Measurements from ENCODE around the gene QDPR. TPM values are rescaled to one million over a fixed set of nuclear protein-coding genes. Genes with fewer than 3 reads are reported as not detected.
A peak's percentile ranks its signal among the peaks of the same experiment; 100 is the strongest.

The QDPR gene
- total RNA-seq, 1 donor from 2014 or later, result 38.5 TPM

DNA sequence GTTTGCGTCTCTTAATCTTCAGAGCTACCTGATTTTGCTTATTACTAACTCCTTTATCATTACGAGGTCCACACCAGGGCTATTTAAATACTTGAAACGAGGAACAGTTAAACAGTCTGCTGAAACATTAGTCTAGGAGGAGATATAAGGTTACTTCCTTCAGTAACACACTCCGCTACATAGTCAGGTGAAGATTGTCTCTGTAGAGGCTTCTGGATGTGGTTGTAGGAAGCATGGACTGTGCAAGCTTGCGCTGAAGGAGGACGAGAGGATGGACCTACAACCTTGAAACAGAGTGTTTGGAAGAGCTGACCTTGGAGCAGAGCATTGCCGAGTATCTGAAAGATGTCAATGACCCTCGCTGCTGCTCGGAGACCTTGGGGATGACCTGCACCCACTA lies 3.0 kb upstream of the QDPR start, which contains the start of gene CLRN2:
TSS of gene CLRN2 (plus strand) at position 301 of the 400 bp plus-strand sequence. CDS start 102 bp downstream, outside the sequence.
- ATAC-seq, result no peak
- Histone ChIP-seq H3K27ac (no peak within 1 kb of the TSS), H3K36me3 (no peaks in the 10 kb centered on the region), H3K4me1 (peaks cover 31% of the 10 kb centered on the region), H3K27me3 (ENCODE audit: low read depth) (no peaks in the 10 kb centered on the region), H3K4me3 (no peak within 1 kb of the TSS), H3K9me3 (no peaks in the 10 kb centered on the region)
- DNase-seq, result no peak
- intact Hi-C loops (cut with DNase I), result no loop called here
- TF ChIP-seq, protein P1, sequence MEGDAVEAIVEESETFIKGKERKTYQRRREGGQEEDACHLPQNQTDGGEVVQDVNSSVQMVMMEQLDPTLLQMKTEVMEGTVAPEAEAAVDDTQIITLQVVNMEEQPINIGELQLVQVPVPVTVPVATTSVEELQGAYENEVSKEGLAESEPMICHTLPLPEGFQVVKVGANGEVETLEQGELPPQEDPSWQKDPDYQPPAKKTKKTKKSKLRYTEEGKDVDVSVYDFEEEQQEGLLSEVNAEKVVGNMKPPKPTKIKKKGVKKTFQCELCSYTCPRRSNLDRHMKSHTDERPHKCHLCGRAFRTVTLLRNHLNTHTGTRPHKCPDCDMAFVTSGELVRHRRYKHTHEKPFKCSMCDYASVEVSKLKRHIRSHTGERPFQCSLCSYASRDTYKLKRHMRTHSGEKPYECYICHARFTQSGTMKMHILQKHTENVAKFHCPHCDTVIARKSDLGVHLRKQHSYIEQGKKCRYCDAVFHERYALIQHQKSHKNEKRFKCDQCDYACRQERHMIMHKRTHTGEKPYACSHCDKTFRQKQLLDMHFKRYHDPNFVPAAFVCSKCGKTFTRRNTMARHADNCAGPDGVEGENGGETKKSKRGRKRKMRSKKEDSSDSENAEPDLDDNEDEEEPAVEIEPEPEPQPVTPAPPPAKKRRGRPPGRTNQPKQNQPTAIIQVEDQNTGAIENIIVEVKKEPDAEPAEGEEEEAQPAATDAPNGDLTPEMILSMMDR (IDR thresholded peaks at IDR 0.05), result no peak

DNA sequence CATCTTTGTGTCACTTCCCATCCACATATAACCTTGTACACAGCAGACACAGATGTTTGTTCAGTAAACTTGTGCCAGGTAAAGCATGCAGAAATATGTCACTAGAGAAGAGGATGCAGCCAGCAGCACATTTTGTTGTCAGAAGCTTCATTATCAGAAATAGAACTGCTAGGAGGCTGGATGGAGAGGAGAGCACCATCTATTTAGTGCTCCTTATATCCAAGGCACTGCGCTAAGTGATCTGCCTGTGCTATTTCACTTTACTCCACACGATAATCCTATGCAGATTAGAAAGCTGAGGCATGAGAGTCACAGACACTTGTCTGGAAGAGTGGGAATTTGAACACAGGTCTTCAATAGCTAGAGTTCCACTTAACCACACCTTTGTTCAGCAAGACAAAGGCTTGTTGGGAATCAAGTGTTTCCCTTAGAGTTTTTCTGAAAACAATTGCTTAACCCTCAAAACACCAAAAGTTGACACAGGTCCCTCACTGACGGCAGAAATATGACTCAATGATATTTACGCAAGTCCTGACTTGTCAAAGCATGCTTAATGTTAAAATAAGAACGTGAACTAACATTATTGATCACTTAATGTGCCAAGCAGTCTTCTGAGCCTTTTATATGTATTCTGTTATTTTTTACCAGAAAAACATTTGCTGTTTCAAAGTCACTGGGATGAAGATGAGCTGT lies 1.2 kb upstream of the QDPR start:
- no peak overlapping the region for H3K4me3 ChIP-seq
- DNase-seq (no peak), ATAC-seq (no peak)
- intact Hi-C loops (cut with DNase I), result no loop called here
- peaks cover 31% of the 10 kb centered on the region for H3K4me1 ChIP-seq
- TF ChIP-seq, protein P1 (IDR thresholded peaks at IDR 0.05), result no peak
- H3K27ac ChIP-seq, result peak overlapping the region; percentile 79
- H3K9me3 ChIP-seq, result no peaks in the 10 kb centered on the region
- H3K36me3 ChIP-seq, result peaks cover 13% of the 10 kb centered on the region
- no peaks in the 10 kb centered on the region for H3K27me3 ChIP-seq (ENCODE audit: low read depth)

- H3K9me3 ChIP-seq, result no peaks in the 10 kb centered on the region
- TF ChIP-seq, protein P1 (IDR thresholded peaks at IDR 0.05), result no peak
- peak overlapping the region; percentile 79 for H3K27ac ChIP-seq
- peak; percentile 82 for DNase-seq
- intact Hi-C loops (cut with DNase I), result no loop called here
- ATAC-seq, result peak; percentile 76 to 82
- peak overlapping the region; percentile 91 for H3K4me3 ChIP-seq
- peaks cover 27% of the 10 kb centered on the region for H3K36me3 ChIP-seq
- H3K27me3 ChIP-seq (ENCODE audit: low read depth), result no peaks in the 10 kb centered on the region
- H3K4me1 ChIP-seq, result peaks cover 31% of the 10 kb centered on the region
These were observed 361 bp downstream of the QDPR start for GRCh38 chr4:17511509-17511949.

DNA sequence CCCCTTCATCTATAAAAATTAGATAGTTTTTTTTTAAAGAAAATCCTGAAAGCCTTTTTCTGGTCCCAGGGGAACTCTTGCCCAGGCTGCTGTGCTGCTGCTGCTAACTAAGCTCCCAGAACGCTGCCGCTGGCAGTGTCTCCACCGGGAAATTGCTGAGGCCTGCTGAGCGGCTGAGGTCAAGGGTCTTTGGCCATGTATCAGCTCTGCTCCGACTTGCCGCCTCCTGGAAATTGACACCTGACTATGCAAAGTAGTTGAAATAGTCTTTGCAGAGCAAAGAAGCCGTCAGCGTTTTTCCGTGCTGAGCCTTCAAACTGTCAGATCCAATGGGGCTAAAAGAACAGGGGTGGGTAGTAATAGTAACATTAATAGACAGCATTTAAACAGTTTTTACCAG lies 839 bp downstream of the QDPR start:
- Histone ChIP-seq H3K36me3 (peaks cover 30% of the 10 kb centered on the region), H3K27ac (peak overlapping the region; percentile 79), H3K9me3 (no peaks in the 10 kb centered on the region), H3K27me3 (ENCODE audit: low read depth) (no peaks in the 10 kb centered on the region), H3K4me3 (peak overlapping the region; percentile 91), H3K4me1 (peaks cover 31% of the 10 kb centered on the region)
- intact Hi-C loops (cut with DNase I), result no loop called here
- peak; percentile 53 for DNase-seq
- ATAC-seq, result peak; percentile 36 to 52
- TF ChIP-seq, protein P1 (IDR thresholded peaks at IDR 0.05), result no peak

- ATAC-seq (no peak), DNase-seq (no peak)
- Histone ChIP-seq H3K27ac (no peak overlapping the region), H3K4me3 (peak overlapping the region; percentile 91), H3K4me1 (peaks cover 31% of the 10 kb centered on the region), H3K9me3 (no peaks in the 10 kb centered on the region), H3K36me3 (peaks cover 34% of the 10 kb centered on the region), H3K27me3 (ENCODE audit: low read depth) (no peaks in the 10 kb centered on the region)
- intact Hi-C loops (cut with DNase I), result no loop called here
- TF ChIP-seq, protein P1 (IDR thresholded peaks at IDR 0.05), result no peak
These were observed 1.3 kb downstream of the QDPR start for GRCh38 chr4:17510582-17510981.
